ENCODE measurements around the gene MAGI2. TPM values are rescaled to one million over a fixed set of nuclear protein-coding genes. Genes with fewer than 3 reads are reported as not detected.

Gene MAGI2
- total RNA-seq, 2 experiments from 2014 or later: 0.08 to 0.13 TPM

DNA sequence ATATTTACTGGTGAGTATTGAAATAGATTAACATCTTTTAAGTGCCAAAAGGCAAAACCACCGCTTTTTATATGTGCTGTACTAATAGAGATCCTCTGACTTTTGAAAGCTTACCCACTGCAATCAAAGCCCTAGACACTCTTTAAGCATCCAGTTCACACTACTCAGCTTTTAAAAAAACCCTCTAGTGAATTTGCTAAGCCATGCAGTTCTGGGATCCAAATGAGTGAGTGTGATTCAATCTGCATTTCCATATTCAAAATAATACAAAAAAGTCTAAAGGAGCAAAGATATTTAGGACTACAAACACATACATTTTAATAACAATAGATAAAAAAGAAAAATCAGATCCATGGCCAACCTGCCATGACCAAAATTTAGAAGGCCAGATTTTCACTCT, 288.2 kb downstream of the MAGI2 start:
- no peak overlapping the region for H3K27ac Mint-ChIP-seq
- CTCF ChIA-PET: no interaction called here
- no peaks in the 10 kb centered on the region for H3K27me3 Mint-ChIP-seq
- no peaks in the 10 kb centered on the region for H3K4me1 Mint-ChIP-seq
- DNase-seq: no peak
- H3K4me3 Mint-ChIP-seq: no peak overlapping the region
- H3K36me3 Mint-ChIP-seq (ENCODE audit: low read depth): no peaks in the 10 kb centered on the region
- POLR2A ChIA-PET: no interaction called here
- no peaks in the 10 kb centered on the region for H3K9me3 Mint-ChIP-seq

DNA sequence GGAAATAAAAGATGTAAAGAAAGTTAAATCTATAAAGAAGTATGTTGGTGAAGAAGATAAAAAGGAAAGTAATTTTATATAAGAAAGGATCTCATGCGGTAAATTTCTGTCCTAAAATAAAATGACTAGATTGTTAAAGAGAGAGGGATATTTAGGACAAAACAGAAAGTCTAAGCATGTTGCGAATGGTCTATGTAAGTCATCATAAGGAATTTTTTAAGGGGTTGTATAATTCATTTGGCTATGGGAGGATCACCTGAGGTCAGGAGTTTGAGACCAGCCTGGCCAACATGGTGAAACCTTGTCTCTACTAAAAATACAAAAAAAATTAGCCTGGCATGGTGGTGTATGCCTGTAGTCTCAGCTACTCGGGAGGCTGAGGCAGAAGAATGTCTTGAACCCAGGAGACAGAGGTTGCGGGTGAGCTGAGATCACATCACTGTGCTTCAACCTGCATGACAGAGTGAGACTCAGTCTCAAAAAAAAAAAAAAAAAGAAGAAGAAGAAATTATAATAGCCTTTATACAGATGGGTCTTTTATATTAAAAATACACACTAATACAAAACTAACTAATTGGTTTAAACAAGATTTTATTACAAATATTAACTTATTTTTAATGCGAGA, 294.3 kb downstream of the MAGI2 start:
- DNase-seq: no peak
- Mint-ChIP-seq H3K27me3 (no peaks in the 10 kb centered on the region), H3K27ac (no peak overlapping the region), H3K4me1 (no peaks in the 10 kb centered on the region), H3K36me3 (ENCODE audit: low read depth) (no peaks in the 10 kb centered on the region), H3K4me3 (no peak overlapping the region), H3K9me3 (peaks cover 5% of the 10 kb centered on the region)
- ChIA-PET CTCF (no interaction called here), POLR2A (no interaction called here)

DNA sequence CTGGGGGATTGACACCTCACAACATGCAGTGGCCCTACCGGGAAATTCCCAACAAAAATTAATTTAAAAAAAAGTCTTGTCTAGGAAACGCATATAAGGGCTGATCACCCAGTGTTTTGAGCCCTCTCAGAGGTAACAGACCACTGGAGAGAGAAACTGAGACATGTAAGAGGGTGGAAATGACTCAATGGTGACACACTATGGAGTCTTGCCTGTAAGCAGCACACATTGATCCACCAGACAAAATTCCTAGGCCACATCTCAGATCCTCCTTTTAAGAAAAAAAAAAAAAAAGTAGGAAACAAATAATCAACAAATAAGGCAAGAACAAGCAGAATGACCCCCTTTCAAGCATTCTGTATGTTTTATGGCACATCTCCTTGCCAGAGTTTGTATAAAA, 296.2 kb downstream of the MAGI2 start:
- CTCF ChIA-PET: no interaction called here
- no peaks in the 10 kb centered on the region for H3K36me3 Mint-ChIP-seq (ENCODE audit: low read depth)
- no peaks in the 10 kb centered on the region for H3K27me3 Mint-ChIP-seq
- POLR2A ChIA-PET: no interaction called here
- H3K27ac Mint-ChIP-seq: no peak overlapping the region
- no peak for DNase-seq
- no peak overlapping the region for H3K4me3 Mint-ChIP-seq
- no peaks in the 10 kb centered on the region for H3K4me1 Mint-ChIP-seq
- H3K9me3 Mint-ChIP-seq: peaks cover 5% of the 10 kb centered on the region

DNA sequence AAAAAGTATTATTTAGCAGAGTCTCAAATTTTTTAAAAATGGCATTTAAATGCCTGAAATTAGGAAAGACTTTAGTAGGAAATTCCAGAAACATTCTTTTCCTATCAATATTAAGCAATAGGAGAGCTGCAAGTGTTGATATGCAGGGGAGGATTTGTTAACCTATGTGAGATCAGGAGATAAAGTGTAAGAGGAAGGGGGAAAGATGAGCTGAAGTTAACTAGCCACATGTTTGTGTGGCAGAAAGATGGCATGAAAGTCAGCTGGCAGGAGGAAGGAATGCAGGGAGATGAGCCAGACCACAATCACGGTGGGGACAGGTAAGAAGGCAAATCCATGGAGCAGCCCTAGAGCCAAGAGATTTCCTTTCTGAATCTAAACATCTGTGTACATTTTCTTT, 303.6 kb downstream of the MAGI2 start:
- H3K27me3 Mint-ChIP-seq: no peaks in the 10 kb centered on the region
- no peak overlapping the region for H3K27ac Mint-ChIP-seq
- H3K4me1 Mint-ChIP-seq: no peaks in the 10 kb centered on the region
- ChIA-PET CTCF (no interaction called here), POLR2A (no interaction called here)
- DNase-seq: no peak
- peaks cover 5% of the 10 kb centered on the region for H3K9me3 Mint-ChIP-seq
- H3K36me3 Mint-ChIP-seq (ENCODE audit: low read depth): no peaks in the 10 kb centered on the region
- H3K4me3 Mint-ChIP-seq: no peak overlapping the region

DNA sequence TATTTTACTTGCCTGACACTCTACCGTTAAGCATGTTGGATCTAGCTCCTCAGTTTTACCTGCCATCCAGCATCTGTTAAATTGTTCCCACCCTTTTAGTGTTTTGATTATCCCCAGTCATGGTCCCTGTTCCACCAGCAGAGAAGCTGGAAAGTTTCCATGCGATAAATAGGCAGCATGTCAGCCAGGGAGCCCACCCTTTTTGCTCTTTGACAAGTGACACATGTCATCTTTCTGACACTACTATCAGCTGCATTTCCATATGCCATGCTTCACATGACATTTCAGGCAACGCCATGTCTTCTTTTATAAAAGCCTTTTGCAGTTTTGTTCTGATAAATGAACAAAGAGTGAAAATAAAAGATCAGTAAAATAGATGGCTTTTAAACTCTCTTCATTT, 310.8 kb downstream of the MAGI2 start:
- POLR2A ChIA-PET: no interaction called here
- no peak for DNase-seq
- Mint-ChIP-seq H3K27me3 (no peaks in the 10 kb centered on the region), H3K9me3 (peaks cover 6% of the 10 kb centered on the region), H3K27ac (no peak overlapping the region), H3K4me1 (no peaks in the 10 kb centered on the region), H3K36me3 (ENCODE audit: low read depth) (no peaks in the 10 kb centered on the region), H3K4me3 (no peak overlapping the region)
- CTCF ChIA-PET: no interaction called here

DNA sequence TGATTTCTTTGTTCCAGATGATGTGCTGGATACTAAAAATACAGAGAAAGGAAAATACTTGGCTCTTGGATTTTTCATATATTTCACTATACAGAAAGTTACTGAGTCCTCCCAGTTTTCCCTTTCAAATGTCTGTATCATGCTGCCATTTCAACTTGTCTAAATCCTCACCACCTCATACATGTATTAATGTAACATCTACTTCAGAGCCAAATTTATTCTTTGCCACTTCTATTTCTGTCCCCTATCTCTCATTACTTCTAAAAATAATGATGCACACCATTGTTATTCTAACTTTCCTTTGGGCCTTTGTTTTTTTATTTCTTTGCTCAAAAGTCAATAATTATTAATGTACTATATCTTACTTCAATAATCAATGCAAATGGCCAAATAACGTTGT, 312.2 kb downstream of the MAGI2 start:
- CTCF ChIA-PET: no interaction called here
- no peak overlapping the region for H3K4me3 Mint-ChIP-seq
- H3K9me3 Mint-ChIP-seq: peaks cover 7% of the 10 kb centered on the region
- H3K27me3 Mint-ChIP-seq: no peaks in the 10 kb centered on the region
- no peak for DNase-seq
- no peak overlapping the region for H3K27ac Mint-ChIP-seq
- POLR2A ChIA-PET: no interaction called here
- H3K36me3 Mint-ChIP-seq (ENCODE audit: low read depth): no peaks in the 10 kb centered on the region
- no peaks in the 10 kb centered on the region for H3K4me1 Mint-ChIP-seq

DNA sequence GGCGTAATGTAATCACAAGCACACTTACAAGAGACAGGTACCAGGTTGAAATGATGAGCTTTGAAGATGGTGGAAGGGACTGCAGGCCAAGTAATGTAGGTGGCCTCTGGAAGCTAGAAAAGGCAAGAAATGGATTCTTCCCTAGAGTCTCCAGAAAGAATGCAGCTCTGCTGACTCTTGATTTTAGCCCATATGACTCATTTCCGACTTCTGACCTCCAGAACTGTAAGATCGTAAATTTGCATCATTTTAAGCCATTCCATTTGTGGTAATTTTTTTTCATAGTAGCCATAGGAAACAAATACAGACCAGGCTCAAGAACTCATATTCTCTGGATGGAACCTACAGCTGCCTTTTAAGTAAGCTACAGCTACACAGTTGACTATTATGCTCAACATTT, 315.5 kb downstream of the MAGI2 start:
- no peak overlapping the region for H3K27ac Mint-ChIP-seq
- peaks cover 7% of the 10 kb centered on the region for H3K9me3 Mint-ChIP-seq
- ChIA-PET CTCF (no interaction called here), POLR2A (no interaction called here)
- no peak for DNase-seq
- no peaks in the 10 kb centered on the region for H3K4me1 Mint-ChIP-seq
- no peaks in the 10 kb centered on the region for H3K27me3 Mint-ChIP-seq
- no peaks in the 10 kb centered on the region for H3K36me3 Mint-ChIP-seq (ENCODE audit: low read depth)
- H3K4me3 Mint-ChIP-seq: no peak overlapping the region

DNA sequence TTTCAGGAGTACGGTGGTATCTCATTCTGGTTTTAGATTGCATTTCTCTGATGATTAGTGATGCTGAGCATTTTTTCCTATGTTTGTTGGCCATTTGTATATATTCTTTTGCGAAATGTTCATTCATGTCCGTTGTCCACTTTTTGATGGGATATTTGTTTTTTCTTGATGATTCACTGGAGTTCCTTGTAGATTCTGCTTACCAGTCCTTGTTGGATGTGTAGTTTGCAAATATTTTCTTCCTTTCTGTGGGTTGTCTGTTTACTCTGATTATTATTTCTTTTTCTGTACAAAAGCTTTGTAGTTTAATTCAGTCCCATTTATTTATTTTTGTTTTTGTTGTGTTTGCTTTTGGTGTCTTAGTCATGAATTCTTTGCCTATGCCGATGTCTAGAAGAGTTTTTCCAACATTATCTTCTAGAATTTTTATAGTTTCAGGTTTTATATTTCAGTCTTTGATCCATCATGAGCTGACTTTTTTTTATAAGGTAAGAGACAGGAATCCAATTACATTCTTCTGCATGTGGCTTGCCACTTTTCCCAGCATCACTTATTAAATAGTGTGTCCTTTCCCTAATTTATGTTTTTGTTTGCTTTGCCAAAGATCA, 320.5 kb downstream of the MAGI2 start:
- CTCF ChIA-PET: no interaction called here
- DNase-seq: no peak
- Mint-ChIP-seq H3K27ac (no peak overlapping the region), H3K9me3 (peaks cover 4% of the 10 kb centered on the region), H3K4me1 (no peaks in the 10 kb centered on the region), H3K27me3 (no peaks in the 10 kb centered on the region), H3K36me3 (ENCODE audit: low read depth) (no peaks in the 10 kb centered on the region), H3K4me3 (no peak overlapping the region)
- POLR2A ChIA-PET: no interaction called here

DNA sequence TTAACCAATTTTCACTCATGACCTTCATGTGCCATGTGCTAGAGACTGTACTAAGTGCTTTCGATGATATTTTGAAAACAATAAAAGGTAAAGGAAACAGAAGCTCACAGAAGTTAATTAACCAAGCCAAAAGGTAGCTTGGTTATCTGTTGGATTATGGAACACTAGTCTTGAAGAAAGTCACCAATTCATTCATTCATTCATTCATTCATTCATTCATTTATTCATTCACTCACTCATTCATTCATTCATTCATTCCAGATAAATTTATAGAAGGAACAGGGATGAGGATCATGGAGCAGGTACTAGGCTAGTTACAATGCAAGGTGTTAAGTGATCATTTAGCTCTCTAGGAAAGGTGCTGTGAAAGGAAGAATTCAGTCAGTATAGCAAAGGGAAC, 322.8 kb downstream of the MAGI2 start:
- Mint-ChIP-seq H3K27ac (no peak overlapping the region), H3K4me3 (no peak overlapping the region), H3K27me3 (no peaks in the 10 kb centered on the region), H3K36me3 (ENCODE audit: low read depth) (no peaks in the 10 kb centered on the region), H3K4me1 (no peaks in the 10 kb centered on the region), H3K9me3 (no peaks in the 10 kb centered on the region)
- CTCF ChIA-PET: no interaction called here
- no peak for DNase-seq
- POLR2A ChIA-PET: no interaction called here

DNA sequence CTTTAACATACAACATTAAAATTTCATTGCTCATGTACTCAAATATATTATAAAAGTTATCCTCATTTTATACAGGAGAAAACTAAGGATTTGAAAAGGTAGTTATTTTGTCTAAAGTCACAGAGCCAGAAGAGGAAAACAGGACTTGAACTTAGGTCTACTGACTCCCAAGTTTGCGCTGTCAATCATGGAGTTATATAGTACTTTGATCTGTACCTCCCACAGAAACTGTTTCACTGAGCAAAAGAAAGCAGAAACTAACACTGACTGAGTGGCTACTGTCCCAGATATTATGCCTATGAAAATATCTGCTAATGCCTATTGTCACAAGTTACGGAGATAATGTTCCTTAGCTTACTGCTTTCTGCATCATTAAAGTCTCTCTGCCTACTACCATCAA, 329.1 kb downstream of the MAGI2 start:
- Mint-ChIP-seq H3K27ac (no peak overlapping the region), H3K9me3 (peaks cover 3% of the 10 kb centered on the region), H3K27me3 (no peaks in the 10 kb centered on the region), H3K4me3 (no peak overlapping the region), H3K4me1 (no peaks in the 10 kb centered on the region), H3K36me3 (ENCODE audit: low read depth) (no peaks in the 10 kb centered on the region)
- CTCF ChIA-PET: no interaction called here
- DNase-seq: no peak
- POLR2A ChIA-PET: no interaction called here

DNA sequence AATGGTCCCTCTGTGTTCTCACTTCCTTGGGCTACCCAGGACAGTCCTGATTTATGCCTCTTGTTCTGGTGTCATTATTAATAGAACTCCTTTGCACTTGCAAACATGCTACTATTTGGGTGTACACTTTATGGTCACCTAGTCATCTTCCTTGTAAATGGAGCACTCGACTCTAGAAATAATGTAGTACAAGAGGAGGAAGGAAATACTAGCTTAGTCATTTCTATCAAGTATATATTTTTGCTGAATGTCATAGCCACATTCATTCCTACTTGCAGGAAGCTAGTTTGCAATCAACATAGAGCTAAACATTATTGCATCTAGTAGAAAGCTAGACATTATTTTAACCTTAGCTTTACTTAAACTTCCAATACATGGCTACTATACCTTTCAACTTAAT, 335.3 kb downstream of the MAGI2 start:
- no peaks in the 10 kb centered on the region for H3K36me3 Mint-ChIP-seq (ENCODE audit: low read depth)
- H3K27me3 Mint-ChIP-seq: no peaks in the 10 kb centered on the region
- ChIA-PET CTCF (no interaction called here), POLR2A (no interaction called here)
- no peak overlapping the region for H3K27ac Mint-ChIP-seq
- H3K9me3 Mint-ChIP-seq: no peaks in the 10 kb centered on the region
- H3K4me3 Mint-ChIP-seq: no peak overlapping the region
- no peaks in the 10 kb centered on the region for H3K4me1 Mint-ChIP-seq
- DNase-seq: no peak

DNA sequence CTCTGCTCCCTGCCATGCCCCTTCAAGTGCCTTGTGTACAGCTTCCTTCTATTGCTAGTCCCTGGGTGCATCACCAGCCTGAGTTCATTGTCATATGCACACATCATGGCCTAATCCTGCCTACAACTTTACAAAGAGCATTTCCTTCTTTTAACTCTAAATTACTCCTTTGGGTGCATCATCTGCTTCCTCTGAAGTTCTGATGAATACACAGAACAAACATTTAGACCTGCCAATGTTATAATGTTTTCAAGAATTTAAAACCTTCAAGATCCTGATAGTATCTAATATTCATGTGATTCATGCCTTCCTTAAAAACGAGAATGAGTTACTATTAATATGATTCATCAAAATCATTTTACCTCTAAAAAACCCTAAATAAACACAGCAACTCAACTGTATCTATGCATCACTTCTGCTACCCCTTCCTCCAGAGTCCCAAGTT, 357.1 kb downstream of the MAGI2 start:
- Mint-ChIP-seq H3K4me1 (no peaks in the 10 kb centered on the region), H3K27ac (no peak overlapping the region), H3K36me3 (ENCODE audit: low read depth) (no peaks in the 10 kb centered on the region), H3K4me3 (no peak overlapping the region), H3K9me3 (peaks cover 4% of the 10 kb centered on the region), H3K27me3 (no peaks in the 10 kb centered on the region)
- CTCF ChIA-PET: no interaction called here
- POLR2A ChIA-PET: no interaction called here
- DNase-seq: no peak

DNA sequence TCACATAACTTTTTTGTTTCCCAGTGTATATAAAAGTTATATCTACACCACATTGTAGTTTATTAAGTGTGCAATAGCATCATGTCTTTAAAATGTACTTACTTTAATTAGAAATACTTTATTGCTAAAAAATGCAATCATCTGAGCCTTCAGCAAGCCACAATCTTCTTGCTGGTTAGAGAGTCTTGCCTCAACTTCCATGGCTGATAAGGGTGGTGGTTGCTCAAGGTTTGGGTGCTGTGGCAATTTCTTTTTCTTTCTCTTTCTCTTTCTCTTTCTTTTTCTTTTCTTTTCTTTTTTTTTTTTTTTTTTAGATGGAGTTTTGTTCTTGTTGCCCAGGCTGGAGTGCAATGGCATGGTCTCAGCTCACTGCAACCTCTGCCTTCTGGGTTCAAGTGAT, 360.0 kb downstream of the MAGI2 start:
- Mint-ChIP-seq H3K36me3 (ENCODE audit: low read depth) (no peaks in the 10 kb centered on the region), H3K4me3 (no peak overlapping the region), H3K27ac (no peak overlapping the region), H3K4me1 (no peaks in the 10 kb centered on the region), H3K27me3 (no peaks in the 10 kb centered on the region), H3K9me3 (peaks cover 6% of the 10 kb centered on the region)
- no peak for DNase-seq
- ChIA-PET POLR2A (no interaction called here), CTCF (no interaction called here)

DNA sequence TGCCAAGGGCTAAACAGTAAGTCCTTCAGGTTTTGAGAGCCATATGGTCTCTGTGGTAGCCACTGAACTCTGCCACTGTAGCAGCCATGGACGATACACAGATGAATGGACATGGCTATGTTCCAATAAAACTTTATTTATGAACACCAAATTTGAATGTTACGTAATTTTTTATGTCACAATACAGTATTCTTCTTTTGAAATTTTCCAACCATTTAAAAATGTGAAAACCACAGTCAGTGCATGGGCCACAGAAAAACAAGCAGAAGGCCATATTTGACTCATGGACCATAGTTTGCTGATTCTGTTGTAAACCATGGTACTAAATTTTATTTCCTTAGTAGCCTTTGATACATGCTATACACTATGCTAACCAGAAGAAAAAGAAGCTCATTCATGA, 361.8 kb downstream of the MAGI2 start:
- H3K27me3 Mint-ChIP-seq: no peaks in the 10 kb centered on the region
- ChIA-PET POLR2A (no interaction called here), CTCF (no interaction called here)
- no peaks in the 10 kb centered on the region for H3K36me3 Mint-ChIP-seq (ENCODE audit: low read depth)
- H3K4me3 Mint-ChIP-seq: no peak overlapping the region
- no peak for DNase-seq
- no peak overlapping the region for H3K27ac Mint-ChIP-seq
- H3K4me1 Mint-ChIP-seq: no peaks in the 10 kb centered on the region
- H3K9me3 Mint-ChIP-seq: peaks cover 6% of the 10 kb centered on the region

All from activated CD4-positive, alpha-beta memory T cell treated with anti-CD3 and anti-CD28 coated beads, Interleukin-2, amount 10 ng/mL, durations not matched to agents 7 days and 5 days (primary cell).